Measurements from ENCODE around the gene RAB31. TPM values are rescaled to one million over a fixed set of nuclear protein-coding genes. Genes with fewer than 3 reads are reported as not detected.
A peak's percentile ranks its signal among the peaks of the same experiment; 100 is the strongest.

Gene RAB31
- total RNA-seq, 1 experiment from 2014 or later, result 32.9 TPM

DNA sequence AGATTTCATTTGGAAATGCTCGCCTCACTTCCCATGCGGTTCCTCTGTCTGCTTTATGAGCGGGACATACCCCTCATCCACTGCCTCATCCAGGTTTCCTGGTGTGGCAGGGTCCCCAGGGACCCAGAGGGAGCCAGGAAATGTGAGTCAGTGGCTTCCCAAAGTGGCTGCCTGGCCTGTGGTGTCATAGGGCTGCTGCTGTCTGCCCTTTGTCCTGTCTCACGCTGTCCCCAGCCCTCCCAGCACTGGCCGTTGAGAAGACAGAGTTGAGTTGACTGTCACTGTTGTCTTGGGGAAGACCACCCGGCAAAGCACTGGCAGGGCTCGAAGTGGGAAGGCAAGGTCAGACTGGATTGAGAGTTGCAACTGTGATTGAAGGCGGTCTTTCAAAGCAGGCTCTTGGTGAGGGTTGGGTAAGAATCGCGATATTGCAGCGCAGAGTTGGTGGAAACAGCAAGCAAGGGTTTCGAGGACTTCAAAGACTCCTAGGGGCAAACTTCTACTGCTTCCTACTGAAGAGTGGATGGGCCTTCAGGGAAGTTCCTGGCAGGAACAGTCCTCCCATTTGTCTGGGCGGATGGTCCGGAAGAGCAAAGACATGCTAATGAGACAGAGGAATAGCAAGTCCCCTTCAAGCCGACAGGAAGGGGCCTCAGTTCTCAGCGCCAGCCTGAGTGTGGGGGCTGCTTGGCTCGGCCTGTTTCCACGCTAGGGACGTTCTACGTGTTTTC, 33.9 kb downstream of the RAB31 start:
- H3K36me3 Mint-ChIP-seq, result no peaks in the 10 kb centered on the region
- ATAC-seq, result peak; percentile 92
- no peaks in the 10 kb centered on the region for H3K9me3 Mint-ChIP-seq
- H3K27ac Mint-ChIP-seq, result peak overlapping the region; percentile 96
- no peaks in the 10 kb centered on the region for H3K27me3 Mint-ChIP-seq (ENCODE audit: low read depth)
- DNase-seq (ENCODE audit: low spot score), result peak; percentile 33
- ChIA-PET POLR2A (no interaction called here), CTCF (interaction anchor here (1.2 kb wide), 1 partner anchor 11 kb away, joined by 3 read pairs; no protein-coding TSS in a partner anchor)
- peak overlapping the region; percentile 20 for H3K4me3 Mint-ChIP-seq
- peaks cover 45% of the 10 kb centered on the region for H3K4me1 Mint-ChIP-seq
- TF ChIP-seq IRF2 (CRISPR knock-in tag; IDR thresholded peaks at IDR 0.05; ENCODE audit: borderline replicate concordance, low read depth) (no peak), ETV6 (CRISPR knock-in tag; IDR thresholded peaks at IDR 0.05) (peak; percentile 90), SOX15 (CRISPR knock-in tag; IDR thresholded peaks at IDR 0.05) (no peak), JAZF1 (CRISPR knock-in tag; IDR thresholded peaks at IDR 0.05) (no peak), PRRX2 (CRISPR knock-in tag; IDR thresholded peaks at IDR 0.05) (no peak), GTF2I (CRISPR knock-in tag; conservative IDR thresholded peaks at IDR 0.05) (no peak)
- TF ChIP-seq, protein P1, sequence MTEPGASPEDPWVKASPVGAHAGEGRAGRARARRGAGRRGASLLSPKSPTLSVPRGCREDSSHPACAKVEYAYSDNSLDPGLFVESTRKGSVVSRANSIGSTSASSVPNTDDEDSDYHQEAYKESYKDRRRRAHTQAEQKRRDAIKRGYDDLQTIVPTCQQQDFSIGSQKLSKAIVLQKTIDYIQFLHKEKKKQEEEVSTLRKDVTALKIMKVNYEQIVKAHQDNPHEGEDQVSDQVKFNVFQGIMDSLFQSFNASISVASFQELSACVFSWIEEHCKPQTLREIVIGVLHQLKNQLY (CRISPR knock-in tag; IDR thresholded peaks at IDR 0.05), result no peak
- TF ChIP-seq, protein P2, sequence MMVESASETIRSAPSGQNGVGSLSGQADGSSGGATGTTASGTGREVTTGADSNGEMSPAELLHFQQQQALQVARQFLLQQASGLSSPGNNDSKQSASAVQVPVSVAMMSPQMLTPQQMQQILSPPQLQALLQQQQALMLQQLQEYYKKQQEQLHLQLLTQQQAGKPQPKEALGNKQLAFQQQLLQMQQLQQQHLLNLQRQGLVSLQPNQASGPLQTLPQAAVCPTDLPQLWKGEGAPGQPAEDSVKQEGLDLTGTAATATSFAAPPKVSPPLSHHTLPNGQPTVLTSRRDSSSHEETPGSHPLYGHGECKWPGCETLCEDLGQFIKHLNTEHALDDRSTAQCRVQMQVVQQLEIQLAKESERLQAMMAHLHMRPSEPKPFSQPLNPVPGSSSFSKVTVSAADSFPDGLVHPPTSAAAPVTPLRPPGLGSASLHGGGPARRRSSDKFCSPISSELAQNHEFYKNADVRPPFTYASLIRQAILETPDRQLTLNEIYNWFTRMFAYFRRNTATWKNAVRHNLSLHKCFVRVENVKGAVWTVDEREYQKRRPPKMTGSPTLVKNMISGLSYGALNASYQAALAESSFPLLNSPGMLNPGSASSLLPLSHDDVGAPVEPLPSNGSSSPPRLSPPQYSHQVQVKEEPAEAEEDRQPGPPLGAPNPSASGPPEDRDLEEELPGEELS (CRISPR knock-in tag; IDR thresholded peaks at IDR 0.05), result 0 out of 2 replicates have a peak, but pooled peaks have one; percentile 21

DNA sequence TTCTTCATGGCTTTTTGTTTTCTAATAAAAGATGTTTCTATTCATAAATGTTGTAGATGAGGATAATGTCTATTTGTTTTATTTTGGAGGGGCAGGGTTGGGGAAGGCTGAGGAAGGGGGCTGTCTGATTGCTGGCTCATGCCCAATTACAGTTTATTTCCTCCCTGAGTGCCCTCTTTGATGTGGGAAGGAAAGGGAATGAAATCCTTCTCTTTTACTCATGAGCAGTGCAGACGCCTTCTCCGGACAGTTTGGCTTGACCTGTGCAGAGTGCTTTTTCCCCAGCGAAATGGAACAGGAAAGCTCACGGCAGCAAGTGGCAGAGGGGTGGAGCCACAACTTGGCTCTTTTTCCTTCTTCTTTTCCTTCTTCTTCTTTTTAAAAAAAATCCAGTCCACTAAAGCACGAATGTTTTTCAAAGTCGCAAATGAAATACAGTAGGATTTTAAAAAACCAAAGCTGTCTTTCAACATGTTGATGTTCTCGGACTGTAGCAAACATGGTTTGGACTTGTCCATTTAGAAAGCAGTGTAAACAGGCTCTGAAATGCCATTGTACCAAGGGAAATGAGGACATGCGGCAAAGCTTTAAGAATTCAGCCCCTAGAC, 34.5 kb downstream of the RAB31 start:
- DNase-seq (ENCODE audit: low spot score) (no peak), ATAC-seq (no peak)
- Mint-ChIP-seq H3K9me3 (no peaks in the 10 kb centered on the region), H3K4me1 (peaks cover 45% of the 10 kb centered on the region), H3K27ac (peak overlapping the region; percentile 96), H3K27me3 (ENCODE audit: low read depth) (no peaks in the 10 kb centered on the region), H3K36me3 (no peaks in the 10 kb centered on the region), H3K4me3 (peak overlapping the region; percentile 20)
- POLR2A ChIA-PET, result no interaction called here
- CTCF ChIA-PET, result interaction anchor here (0.6 to 1.2 kb wide), 2 partner anchors 12 to 23 kb away, joined by 3 read pairs; no protein-coding TSS in a partner anchor
- TF ChIP-seq, protein P3, sequence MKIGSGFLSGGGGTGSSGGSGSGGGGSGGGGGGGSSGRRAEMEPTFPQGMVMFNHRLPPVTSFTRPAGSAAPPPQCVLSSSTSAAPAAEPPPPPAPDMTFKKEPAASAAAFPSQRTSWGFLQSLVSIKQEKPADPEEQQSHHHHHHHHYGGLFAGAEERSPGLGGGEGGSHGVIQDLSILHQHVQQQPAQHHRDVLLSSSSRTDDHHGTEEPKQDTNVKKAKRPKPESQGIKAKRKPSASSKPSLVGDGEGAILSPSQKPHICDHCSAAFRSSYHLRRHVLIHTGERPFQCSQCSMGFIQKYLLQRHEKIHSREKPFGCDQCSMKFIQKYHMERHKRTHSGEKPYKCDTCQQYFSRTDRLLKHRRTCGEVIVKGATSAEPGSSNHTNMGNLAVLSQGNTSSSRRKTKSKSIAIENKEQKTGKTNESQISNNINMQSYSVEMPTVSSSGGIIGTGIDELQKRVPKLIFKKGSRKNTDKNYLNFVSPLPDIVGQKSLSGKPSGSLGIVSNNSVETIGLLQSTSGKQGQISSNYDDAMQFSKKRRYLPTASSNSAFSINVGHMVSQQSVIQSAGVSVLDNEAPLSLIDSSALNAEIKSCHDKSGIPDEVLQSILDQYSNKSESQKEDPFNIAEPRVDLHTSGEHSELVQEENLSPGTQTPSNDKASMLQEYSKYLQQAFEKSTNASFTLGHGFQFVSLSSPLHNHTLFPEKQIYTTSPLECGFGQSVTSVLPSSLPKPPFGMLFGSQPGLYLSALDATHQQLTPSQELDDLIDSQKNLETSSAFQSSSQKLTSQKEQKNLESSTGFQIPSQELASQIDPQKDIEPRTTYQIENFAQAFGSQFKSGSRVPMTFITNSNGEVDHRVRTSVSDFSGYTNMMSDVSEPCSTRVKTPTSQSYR (CRISPR knock-in tag; IDR thresholded peaks at IDR 0.05), result no peak
- no peak for TF ChIP-seq CREM (CRISPR knock-in tag; IDR thresholded peaks at IDR 0.05)
- TF ChIP-seq, protein P4, sequence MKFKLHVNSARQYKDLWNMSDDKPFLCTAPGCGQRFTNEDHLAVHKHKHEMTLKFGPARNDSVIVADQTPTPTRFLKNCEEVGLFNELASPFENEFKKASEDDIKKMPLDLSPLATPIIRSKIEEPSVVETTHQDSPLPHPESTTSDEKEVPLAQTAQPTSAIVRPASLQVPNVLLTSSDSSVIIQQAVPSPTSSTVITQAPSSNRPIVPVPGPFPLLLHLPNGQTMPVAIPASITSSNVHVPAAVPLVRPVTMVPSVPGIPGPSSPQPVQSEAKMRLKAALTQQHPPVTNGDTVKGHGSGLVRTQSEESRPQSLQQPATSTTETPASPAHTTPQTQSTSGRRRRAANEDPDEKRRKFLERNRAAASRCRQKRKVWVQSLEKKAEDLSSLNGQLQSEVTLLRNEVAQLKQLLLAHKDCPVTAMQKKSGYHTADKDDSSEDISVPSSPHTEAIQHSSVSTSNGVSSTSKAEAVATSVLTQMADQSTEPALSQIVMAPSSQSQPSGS (CRISPR knock-in tag; IDR thresholded peaks at IDR 0.05; ENCODE audit: borderline replicate concordance, low read depth), result no peak
- no peak for TF ChIP-seq ZNF396 (CRISPR knock-in tag; IDR thresholded peaks at IDR 0.05; ENCODE audit: borderline replicate concordance)
- TF ChIP-seq, protein P5, sequence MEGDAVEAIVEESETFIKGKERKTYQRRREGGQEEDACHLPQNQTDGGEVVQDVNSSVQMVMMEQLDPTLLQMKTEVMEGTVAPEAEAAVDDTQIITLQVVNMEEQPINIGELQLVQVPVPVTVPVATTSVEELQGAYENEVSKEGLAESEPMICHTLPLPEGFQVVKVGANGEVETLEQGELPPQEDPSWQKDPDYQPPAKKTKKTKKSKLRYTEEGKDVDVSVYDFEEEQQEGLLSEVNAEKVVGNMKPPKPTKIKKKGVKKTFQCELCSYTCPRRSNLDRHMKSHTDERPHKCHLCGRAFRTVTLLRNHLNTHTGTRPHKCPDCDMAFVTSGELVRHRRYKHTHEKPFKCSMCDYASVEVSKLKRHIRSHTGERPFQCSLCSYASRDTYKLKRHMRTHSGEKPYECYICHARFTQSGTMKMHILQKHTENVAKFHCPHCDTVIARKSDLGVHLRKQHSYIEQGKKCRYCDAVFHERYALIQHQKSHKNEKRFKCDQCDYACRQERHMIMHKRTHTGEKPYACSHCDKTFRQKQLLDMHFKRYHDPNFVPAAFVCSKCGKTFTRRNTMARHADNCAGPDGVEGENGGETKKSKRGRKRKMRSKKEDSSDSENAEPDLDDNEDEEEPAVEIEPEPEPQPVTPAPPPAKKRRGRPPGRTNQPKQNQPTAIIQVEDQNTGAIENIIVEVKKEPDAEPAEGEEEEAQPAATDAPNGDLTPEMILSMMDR (IDR thresholded peaks at IDR 0.05), result no peak

All from WTC11 (cell line).